GM18507 (cell line): ENCODE results near the gene ZNF677.
"Not testable (repeated sequence)": the region's sequence is repeated elsewhere in the genome, so short reads cannot be mapped to it uniquely, and the experiment has no call there.

ENCODE experiments used
- DNase-seq: peaks from one replicate; pipeline ENCODE4 v3.0.0; 2011; ENCODE audit warnings: low read depth; ENCODE audit not compliant: insufficient read length; ENCODE audit errors: extremely low spot score
- FAIRE-seq: peaks from 2 replicates; lab custom pipeline; 2011; peaks lifted over from hg19 to GRCh38; lab: Jason Lieb, UNC

The ZNF677 gene

GRCh38 chr19:53195265-53195903 is 59.3 kb downstream of the ZNF677 start:
- FAIRE-seq (peak; percentile 21), DNase-seq (no peak)

GRCh38 chr19:53193535-53194222 is 61.0 kb downstream of the ZNF677 start:
- FAIRE-seq (no peak), DNase-seq (no peak)

DNA sequence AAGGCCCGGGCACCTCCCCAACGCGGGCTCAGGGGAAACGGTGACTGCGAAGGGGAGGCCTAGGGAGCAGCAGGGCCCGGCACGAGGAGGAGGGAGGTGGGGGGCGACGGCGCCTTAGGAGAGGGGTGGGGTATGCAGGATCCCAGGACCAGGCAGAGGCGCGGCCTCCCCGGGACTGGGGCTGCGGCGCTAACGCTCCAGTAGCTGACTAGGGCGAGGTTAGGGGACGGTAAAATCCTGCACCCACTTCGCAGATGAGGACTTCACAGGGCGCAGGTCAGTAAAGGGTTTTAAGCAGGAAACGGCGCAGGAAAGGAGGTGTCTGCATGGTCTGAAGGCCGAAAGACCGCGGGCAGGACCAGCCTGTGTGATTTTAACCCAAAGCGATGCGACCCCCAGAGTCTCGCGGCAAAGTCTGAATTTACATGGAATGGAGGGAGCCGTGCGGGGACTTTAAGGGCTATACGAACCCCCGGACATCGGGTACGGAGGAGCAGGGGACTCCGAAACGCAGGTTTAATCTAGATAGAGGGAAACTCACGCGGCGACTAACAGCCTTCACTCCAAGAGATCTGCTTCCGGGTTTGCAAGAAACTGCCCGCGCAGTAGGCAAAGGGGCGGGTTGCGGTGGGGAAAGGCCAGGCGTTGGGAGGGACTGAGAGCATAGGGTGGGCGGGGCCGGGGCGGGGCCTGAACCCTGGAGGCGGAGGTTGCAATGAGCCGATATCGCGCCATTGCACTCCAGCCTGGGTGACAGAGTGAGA is 61.7 kb downstream of the ZNF677 start, which contains the start of gene ZNF665:
ZNF665 (minus strand) TSS at position 588 of the 764 bp plus-strand sequence. CDS start 10,460 bp downstream, outside the sequence.
- no peak for FAIRE-seq
- no peak for DNase-seq

- FAIRE-seq (no peak), DNase-seq (no peak)
Measured at GRCh38 chr19:53190253-53190652, 64.4 kb downstream of the ZNF677 start.

GRCh38 chr19:53189691-53190198 is 64.9 kb downstream of the ZNF677 start:
- FAIRE-seq, DNase-seq: not testable (repeated sequence)
